HepG2 (cell line): ENCODE results near the gene CAPN8. TPM values are rescaled to one million over a fixed set of nuclear protein-coding genes. Genes with fewer than 3 reads are reported as not detected.
A peak's percentile ranks its signal among the peaks of the same experiment; 100 is the strongest.

Source experiments
- ATF3 ChIP-seq: sonication (generic); formaldehyde crosslinking; IDR thresholded peaks from 2 replicates; pipeline ENCODE4 v1.4.0; 2020; ENCODE audit warnings: missing genetic modification reagents
- BRD4 ChIP-seq: sonication (generic); formaldehyde crosslinking; IDR thresholded peaks from 2 replicates; pipeline ENCODE4 v1.4.0; 2020; ENCODE audit warnings: missing genetic modification reagents
- CBX1 ChIP-seq: IDR thresholded peaks from one replicate; pipeline ENCODE4 v1.6.1; 2016; ENCODE audit warnings: antibody characterized with exemption, low read depth
- GATAD1 ChIP-seq: IDR thresholded peaks from 2 replicates; pipeline ENCODE4 v1.6.1; 2016; ENCODE audit warnings: missing genetic modification reagents, missing compliant biosample characterization
- HDAC1 ChIP-seq: sonication (generic); formaldehyde crosslinking; IDR thresholded peaks from 2 replicates; pipeline ENCODE4 v1.5.1; 2020; ENCODE audit warnings: mild to moderate bottlenecking, missing genetic modification reagents
- HDAC2 ChIP-seq: sonication (generic); formaldehyde crosslinking; IDR thresholded peaks from 2 replicates; pipeline ENCODE4 v1.4.0; 2020; ENCODE audit warnings: missing genetic modification reagents
- IKZF1 ChIP-seq: fragments of 450-650 bp; IDR thresholded peaks from 2 replicates; pipeline ENCODE4 v1.7.1; 2016
- JDP2 ChIP-seq: sonication (generic); formaldehyde crosslinking; IDR thresholded peaks from 2 replicates; pipeline ENCODE4 v1.8.1; 2022; ENCODE audit warnings: missing genetic modification reagents, borderline replicate concordance
- NFAT5 ChIP-seq: sonication (generic); formaldehyde crosslinking; IDR thresholded peaks from 2 replicates; pipeline ENCODE4 v1.4.0; 2020; ENCODE audit warnings: missing genetic modification reagents
- RCOR2 ChIP-seq: IDR thresholded peaks from 2 replicates; pipeline ENCODE4 v1.6.1; 2016; ENCODE audit warnings: missing biosample characterization, missing genetic modification reagents
- SCMH1 ChIP-seq: sonication (generic); formaldehyde crosslinking; IDR thresholded peaks from 2 replicates; pipeline ENCODE4 v1.9.0; 2021; ENCODE audit warnings: missing genetic modification reagents, mild to moderate bottlenecking, borderline replicate concordance
- SUZ12 ChIP-seq: fragments of 150-350 bp; IDR thresholded peaks from 2 replicates; pipeline ENCODE4 v1.6.1; 2014; ENCODE audit warnings: low read depth, low read length
- TGIF2 ChIP-seq: IDR thresholded peaks from 2 replicates; pipeline ENCODE4 v1.6.1; 2016; ENCODE audit warnings: control low read depth, missing compliant biosample characterization
- ZBED4 ChIP-seq: sonication (generic); formaldehyde crosslinking; IDR thresholded peaks from 2 replicates; pipeline ENCODE4 v1.4.0; 2020; ENCODE audit warnings: missing genetic modification reagents, borderline replicate concordance
- ZFY ChIP-seq: sonication (generic); formaldehyde crosslinking; IDR thresholded peaks from 2 replicates; pipeline ENCODE4 v1.4.0; 2020; ENCODE audit warnings: missing genetic modification reagents
- ZNF12 ChIP-seq: sonication (generic); formaldehyde crosslinking; IDR thresholded peaks from 2 replicates; pipeline ENCODE4 v1.5.0; 2020; ENCODE audit warnings: missing genetic modification reagents
- ZNF558 ChIP-seq: sonication (generic); formaldehyde crosslinking; IDR thresholded peaks from 2 replicates; pipeline ENCODE4 v1.9.0; 2022; ENCODE audit warnings: mild to moderate bottlenecking, missing genetic modification reagents, borderline replicate concordance
- ZNF562 ChIP-seq: sonication (generic); formaldehyde crosslinking; IDR thresholded peaks from 2 replicates; pipeline ENCODE4 v1.8.0; 2022; ENCODE audit warnings: missing genetic modification reagents, borderline replicate concordance
- ZNF761 ChIP-seq: sonication (generic); formaldehyde crosslinking; conservative IDR thresholded peaks from 2 replicates; pipeline ENCODE4 v1.4.0; 2020; ENCODE audit warnings: mild to moderate bottlenecking, missing genetic modification reagents
- ZNF850 ChIP-seq: sonication (generic); formaldehyde crosslinking; conservative IDR thresholded peaks from 2 replicates; pipeline ENCODE4 v1.9.0; 2021; ENCODE audit warnings: mild to moderate bottlenecking, missing genetic modification reagents
- ZXDC ChIP-seq: sonication (generic); formaldehyde crosslinking; IDR thresholded peaks from 2 replicates; pipeline ENCODE4 v1.5.0; 2020; ENCODE audit warnings: mild to moderate bottlenecking, missing genetic modification reagents
- polyA plus RNA-seq, 8 experiments: library from polyadenylated mRNA; depleted of rRNA in 3 of 8; stranded (reverse) in 7 of 8; unstranded in 1 of 8; fragments of >200 nt; fragmentation: Illumina TruSeq in 4 of 8; extraction: Trizol in 4 of 8; gene quantifications; 2 replicates each; pipeline versions ENCODE4 v1.2.1 to v1.2.3, GENCODE V29; 2011 to 2016; ENCODE audit warnings: low read depth in 4 of 8, missing spikeins in 1 of 8, mixed read lengths in 1 of 8; ENCODE audit not compliant: insufficient read depth in 1 of 8
- total RNA-seq, 5 experiments: library from RNA; depleted of rRNA; stranded (reverse); fragments of >200 nt; fragmentation: Illumina TruSeq; extraction: Trizol; gene quantifications; 2 replicates each; pipeline ENCODE4 v1.2.3, GENCODE V29; 2016; ENCODE audit warnings: low read depth in 1 of 5

Gene CAPN8
- total and polyA plus RNA-seq, 2 of the 13 experiments (the other 11 are each of a cell fraction or from before 2014, with no cell fraction given) = 0.20 to 0.25 TPM

- no peak for TF ChIP-seq SCMH1 (CRISPR knock-in tag)
- TF ChIP-seq SUZ12 = no peak
- TF ChIP-seq HDAC2 = peak; percentile 66
- peak; percentile 86 for TF ChIP-seq RCOR2 (CRISPR knock-in tag)
- no peak for TF ChIP-seq ZNF850 (CRISPR knock-in tag)
- 0 out of 2 replicates have a peak, but pooled peaks have one; percentile 14 for TF ChIP-seq GATAD1
- TF ChIP-seq ATF3 = no peak
- no peak for TF ChIP-seq ZFY
- no peak for TF ChIP-seq CBX1
- no peak for TF ChIP-seq ZNF761 (CRISPR knock-in tag)
- 0 out of 2 replicates have a peak, but pooled peaks have one; percentile 23 for TF ChIP-seq ZNF12
- TF ChIP-seq IKZF1 = no peak
- TF ChIP-seq BRD4 (CRISPR knock-in tag) = no peak
- TF ChIP-seq ZBED4 = no peak
- TF ChIP-seq JDP2 (CRISPR knock-in tag) = no peak
- no peak for TF ChIP-seq ZXDC
- TF ChIP-seq NFAT5 (CRISPR knock-in tag) = no peak
- TF ChIP-seq ZNF562 (CRISPR knock-in tag) = no peak
- no peak for TF ChIP-seq ZNF558 (CRISPR knock-in tag)
- TF ChIP-seq TGIF2 (CRISPR knock-in tag) = no peak
- TF ChIP-seq HDAC1 (CRISPR knock-in tag) = peak; percentile 54
Measured at GRCh38 chr1:223708001-223708359, 42.5 kb upstream of the CAPN8 start (continued).
